SK-N-SH (cell line): ENCODE results near the gene BTN1A1. TPM values are rescaled to one million over a fixed set of nuclear protein-coding genes. Genes with fewer than 3 reads are reported as not detected.

Experiments used
- CTCF ChIA-PET: fragments of 300-600, 350-600 bp; formaldehyde crosslinking; extraction: SDS; loops from one replicate; lab custom pipeline; 2021; lab: Yijun Ruan, JAX
- POLR2A ChIA-PET: fragments of 350-600 bp; sonication (Branson Sonifier 250); formaldehyde crosslinking; extraction: SDS; loops from one replicate; lab custom pipeline; 2020; ENCODE audit warnings: antibody characterized with exemption, inconsistent platforms; lab: Yijun Ruan, JAX
- DNase-seq: peaks from one replicate; pipeline ENCODE4 v3.0.0; 2012
- H2AFZ ChIP-seq: fragments of 200-600 bp; sonication (generic); 2 replicates; pipeline ENCODE4 v1.8.1; 2016; ENCODE audit warnings: antibody characterized with exemption, mild to moderate bottlenecking, low read depth
- H3F3A ChIP-seq: fragments of 200-600 bp; sonication (generic); replicated peaks from 2 replicates; pipeline ENCODE3; 2016; ENCODE audit warnings: antibody characterized with exemption, mild to moderate bottlenecking; ENCODE audit not compliant: insufficient read depth
- H3K27ac ChIP-seq, 2 experiments: fragments of 200-500 bp in 1 of 2; fragments of 200-600 bp in 1 of 2; sonication (Bioruptor generic) in 1 of 2; sonication (generic), shearing (Covaris generic) in 1 of 2; 2 replicates each; pipeline versions ENCODE4 v1.5.1 to v1.6.1; 2014 to 2016; ENCODE audit warnings: low read depth in 2 of 2, inconsistent platforms in 1 of 2, low read length in 1 of 2, mild to moderate bottlenecking in 1 of 2, mixed read lengths in 1 of 2
- H3K27me3 ChIP-seq: fragments of 200-600 bp; sonication (generic), shearing (Covaris generic); 2 replicates; pipeline ENCODE4 v1.6.1; 2016; ENCODE audit warnings: mixed run types; ENCODE audit not compliant: insufficient read depth
- H3K36me3 ChIP-seq, 2 experiments: fragments of 200-500 bp in 1 of 2; fragments of 200-600 bp in 1 of 2; sonication (Bioruptor generic) in 1 of 2; sonication (generic) in 1 of 2; replicated peaks in 1 of 2; 2 replicates each; pipeline versions ENCODE3 to v1.5.1; 2014 to 2016; ENCODE audit warnings: low read length in 1 of 2, mild to moderate bottlenecking in 1 of 2; ENCODE audit not compliant: insufficient read depth in 2 of 2, control insufficient read depth in 1 of 2
- H3K4me1 ChIP-seq, 2 experiments: fragments of 200-500 bp in 1 of 2; fragments of 200-600 bp in 1 of 2; sonication (Bioruptor generic) in 1 of 2; sonication (generic), shearing (Covaris generic) in 1 of 2; 2 replicates each; pipeline versions ENCODE4 v1.5.1 to v1.6.1; 2014 to 2016; ENCODE audit warnings: low read depth in 1 of 2, low read length in 1 of 2, mixed run types in 1 of 2; ENCODE audit not compliant: insufficient read depth in 2 of 2, control insufficient read depth in 1 of 2
- H3K4me2 ChIP-seq: fragments of 200-600 bp; sonication (generic), shearing (Covaris generic); 2 replicates; pipeline ENCODE4 v1.6.1; 2017; ENCODE audit warnings: mixed run types
- H3K4me3 ChIP-seq, 2 experiments: fragments of 200-500 bp in 1 of 2; fragments of 200-600 bp in 1 of 2; sonication (Bioruptor generic) in 1 of 2; sonication (generic), shearing (Covaris generic) in 1 of 2; 2 replicates each; pipeline versions ENCODE4 v1.5.1 to v1.8.1; 2014 to 2016; ENCODE audit warnings: low read depth in 2 of 2, inconsistent platforms in 1 of 2, low read length in 1 of 2, mild to moderate bottlenecking in 1 of 2, mixed read lengths in 1 of 2, moderate library complexity in 1 of 2
- H3K79me2 ChIP-seq: fragments of 200-600 bp; sonication (generic); 2 replicates; pipeline ENCODE4 v1.8.1; 2017; ENCODE audit warnings: mild to moderate bottlenecking; ENCODE audit not compliant: insufficient read depth
- H3K9ac ChIP-seq: fragments of 200-600 bp; sonication (generic); 2 replicates; pipeline ENCODE4 v1.6.1; 2017; ENCODE audit warnings: mixed run types
- H3K9me2 ChIP-seq: fragments of 200-600 bp; sonication (generic); 2 replicates; pipeline ENCODE4 v1.6.1; 2017; ENCODE audit warnings: mixed run types
- H3K9me3 ChIP-seq: fragments of 200-600 bp; sonication (generic); 2 replicates; pipeline ENCODE4 v1.6.1; 2017; ENCODE audit warnings: mixed run types, mild to moderate bottlenecking, moderate library complexity
- H4K20me1 ChIP-seq: fragments of 200-600 bp; sonication (generic); 2 replicates; pipeline ENCODE4 v1.6.1; 2017; ENCODE audit warnings: mild to moderate bottlenecking, mixed run types; ENCODE audit not compliant: insufficient read depth
- CTCF ChIP-seq: fragments of 200-600 bp; sonication (generic); IDR thresholded peaks from 2 replicates; pipeline ENCODE4 v1.6.1; 2017; ENCODE audit warnings: antibody characterized with exemption, mild to moderate bottlenecking, moderate library complexity
- EP300 ChIP-seq, 2 experiments: IDR thresholded peaks; 2 replicates each; pipeline versions ENCODE4 v1.4.0 to v1.6.1; 2012; ENCODE audit warnings: borderline replicate concordance in 1 of 2, low read depth in 1 of 2, low read length in 1 of 2
- EZH2phosphoT487 ChIP-seq: fragments of 200-600 bp; sonication (generic); IDR thresholded peaks from 2 replicates; pipeline ENCODE4 v1.6.1; 2017; ENCODE audit warnings: low read depth, mixed run types, mild to moderate bottlenecking, antibody characterized with exemption, moderate library complexity, borderline replicate concordance
- FOXM1 ChIP-seq: IDR thresholded peaks from 2 replicates; pipeline ENCODE4 v1.4.0; 2012; ENCODE audit warnings: low read depth, mild to moderate bottlenecking
- IRF3 ChIP-seq: fragments of 150-350 bp; IDR thresholded peaks from 2 replicates; pipeline ENCODE4 v1.6.1; 2016; ENCODE audit warnings: mild to moderate bottlenecking, low read depth, low read length
- JUND ChIP-seq: IDR thresholded peaks from 2 replicates; pipeline ENCODE4 v1.4.0; 2012
- MEF2A ChIP-seq: IDR thresholded peaks from 2 replicates; pipeline ENCODE4 v1.4.0; 2012; ENCODE audit warnings: low read depth, borderline replicate concordance
- MXI1 ChIP-seq: IDR thresholded peaks from 2 replicates; pipeline ENCODE4 v1.6.1; 2012; ENCODE audit warnings: mild to moderate bottlenecking, low read depth, low read length, improper control_type of control experiment
- NFIC ChIP-seq: IDR thresholded peaks from 2 replicates; pipeline ENCODE4 v1.4.0; 2012; ENCODE audit warnings: borderline replicate concordance
- PBX3 ChIP-seq: IDR thresholded peaks from 2 replicates; pipeline ENCODE4; 2012
- RAD21 ChIP-seq: IDR thresholded peaks from 2 replicates; pipeline ENCODE4 v1.6.1; 2012; ENCODE audit warnings: mild to moderate bottlenecking, low read length
- RFX5 ChIP-seq: IDR thresholded peaks from 2 replicates; pipeline ENCODE4 v1.6.1; 2012; ENCODE audit warnings: mild to moderate bottlenecking, improper control_type of control experiment, low read length
- SIN3A ChIP-seq: IDR thresholded peaks from 2 replicates; pipeline ENCODE4 v1.6.1; 2012; ENCODE audit warnings: low read depth, mild to moderate bottlenecking, low read length, moderate library complexity, borderline replicate concordance
- SMC3 ChIP-seq: IDR thresholded peaks from 2 replicates; pipeline ENCODE4 v1.6.1; 2012; ENCODE audit warnings: low read depth, low read length, improper control_type of control experiment
- TAF1 ChIP-seq: IDR thresholded peaks from 2 replicates; pipeline ENCODE4 v1.6.1; 2012; ENCODE audit warnings: low read depth, mild to moderate bottlenecking, low read length, moderate library complexity, borderline replicate concordance
- USF2 ChIP-seq: fragments of 150-350 bp; IDR thresholded peaks from 2 replicates; pipeline ENCODE4 v1.6.1; 2017; ENCODE audit warnings: antibody characterized with exemption, low read length, low read depth, borderline replicate concordance
- YY1 ChIP-seq: IDR thresholded peaks from 2 replicates; pipeline ENCODE4 v1.4.0; 2012; ENCODE audit warnings: low read depth, mild to moderate bottlenecking
- WGBS: methylation state at CpG from one replicate; pipeline ENCODE4 v1.1.6; 2017; ENCODE audit warnings: low lambda C conversion rate; 5-methylcytosine and 5-hydroxymethylcytosine counted together
- polyA plus RNA-seq, 3 experiments: library from polyadenylated mRNA; depleted of rRNA; stranded (reverse); fragments of >200 nt; gene quantifications; 2 replicates each; pipeline ENCODE4 v1.2.3, GENCODE V29; 2012

Gene BTN1A1
- polyA plus RNA-seq, 1 of the 3 experiments (the other 2 are of a cell fraction), result not detected

GRCh38 chr6:26541579-26541978 lies 41.5 kb downstream of the BTN1A1 start:
- H3K4me2 ChIP-seq, result no peak overlapping the region
- no peaks in the 10 kb centered on the region for H3K27me3 ChIP-seq
- H4K20me1 ChIP-seq, result no peaks in the 10 kb centered on the region
- no peaks in the 10 kb centered on the region for H3K9me2 ChIP-seq
- 97% methylated on average over 1 of the region's 1 CpG for WGBS
- no peak for DNase-seq
- peaks cover 41 to 47% of the 10 kb centered on the region in 2 experiments for H3K36me3 ChIP-seq
- peaks cover 27% of the 10 kb centered on the region for H3F3A ChIP-seq
- peaks cover 68% of the 10 kb centered on the region for H3K79me2 ChIP-seq
- no peak for TF ChIP-seq PBX3
- no peak for TF ChIP-seq MEF2A
- no peak for TF ChIP-seq YY1
- TF ChIP-seq TAF1, result no peak
- no peak for TF ChIP-seq SIN3A
- TF ChIP-seq RFX5, result no peak
- TF ChIP-seq MXI1, result no peak
- TF ChIP-seq RAD21, result no peak
- TF ChIP-seq SMC3, result no peak
- no peak for TF ChIP-seq EZH2phosphoT487
- TF ChIP-seq CTCF, result no peak
- TF ChIP-seq IRF3, result no peak
- TF ChIP-seq JUND, result no peak
- no peak for TF ChIP-seq FOXM1
- no peak for TF ChIP-seq EP300 (IDR thresholded peaks at IDR 0.05; ENCODE audit: borderline replicate concordance in 1 of 2, low read depth in 1 of 2, low read length in 1 of 2)
- TF ChIP-seq NFIC, result no peak
- no peak for TF ChIP-seq USF2
- peaks cover 0 to 6% of the 10 kb centered on the region in 2 experiments; a peak in 2 of 4 replicates for H3K4me1 ChIP-seq
- ChIA-PET CTCF (interaction anchor here (0.8 to 1.7 kb wide), 3 partner anchors 8 to 209 kb away, joined by 3 to 6 read pairs (median 5); no protein-coding TSS in a partner anchor), POLR2A (interaction anchor here (1.5 kb wide), 1 partner anchor 9 kb away, joined by 4 read pairs; no protein-coding TSS in a partner anchor)
- no peak overlapping the region for H3K9ac ChIP-seq
- no peak overlapping the region; a peak in 1 of 4 replicates for H3K27ac ChIP-seq
- H3K9me3 ChIP-seq, result no peaks in the 10 kb centered on the region
- no peak overlapping the region for H2AFZ ChIP-seq
- H3K4me3 ChIP-seq, result no peak overlapping the region
